Vagina (tissue), 2 donors: ENCODE data around the gene MMP7.

Experiments used
- POLR2A ChIP-seq, 2 donors: fragments of 450-650 bp; IDR thresholded peaks; one replicate each; pipeline ENCODE4 v1.6.1; 2017; ENCODE audit warnings: antibody characterized with exemption in 2 of 2, mild to moderate bottlenecking in 2 of 2, moderate library complexity in 2 of 2
- POLR2AphosphoS5 ChIP-seq, 2 donors: sonication (generic); formaldehyde crosslinking; IDR thresholded peaks; one replicate each; pipeline ENCODE4 v1.9.0; 2017; ENCODE audit warnings: antibody characterized with exemption in 2 of 2, mild to moderate bottlenecking in 2 of 2, low read depth in 1 of 2; ENCODE audit not compliant: insufficient read depth in 1 of 2
- TF ChIP-seq, protein P1 (sequence below), 3 experiments: fragments of 450-650 bp in 2 of 3; fragments of 200-600 bp in 1 of 3; sonication (generic) in 1 of 3; IDR thresholded peaks; one replicate each; pipeline ENCODE4 v1.5.1; 2017 to 2019; ENCODE audit warnings: antibody characterized with exemption in 3 of 3, mild to moderate bottlenecking in 2 of 3, moderate library complexity in 2 of 3

- no peak for TF ChIP-seq POLR2A (IDR thresholded peaks at IDR 0.05)
- TF ChIP-seq, protein P1, sequence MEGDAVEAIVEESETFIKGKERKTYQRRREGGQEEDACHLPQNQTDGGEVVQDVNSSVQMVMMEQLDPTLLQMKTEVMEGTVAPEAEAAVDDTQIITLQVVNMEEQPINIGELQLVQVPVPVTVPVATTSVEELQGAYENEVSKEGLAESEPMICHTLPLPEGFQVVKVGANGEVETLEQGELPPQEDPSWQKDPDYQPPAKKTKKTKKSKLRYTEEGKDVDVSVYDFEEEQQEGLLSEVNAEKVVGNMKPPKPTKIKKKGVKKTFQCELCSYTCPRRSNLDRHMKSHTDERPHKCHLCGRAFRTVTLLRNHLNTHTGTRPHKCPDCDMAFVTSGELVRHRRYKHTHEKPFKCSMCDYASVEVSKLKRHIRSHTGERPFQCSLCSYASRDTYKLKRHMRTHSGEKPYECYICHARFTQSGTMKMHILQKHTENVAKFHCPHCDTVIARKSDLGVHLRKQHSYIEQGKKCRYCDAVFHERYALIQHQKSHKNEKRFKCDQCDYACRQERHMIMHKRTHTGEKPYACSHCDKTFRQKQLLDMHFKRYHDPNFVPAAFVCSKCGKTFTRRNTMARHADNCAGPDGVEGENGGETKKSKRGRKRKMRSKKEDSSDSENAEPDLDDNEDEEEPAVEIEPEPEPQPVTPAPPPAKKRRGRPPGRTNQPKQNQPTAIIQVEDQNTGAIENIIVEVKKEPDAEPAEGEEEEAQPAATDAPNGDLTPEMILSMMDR (IDR thresholded peaks at IDR 0.05) = no peak
- no peak for TF ChIP-seq POLR2AphosphoS5 (IDR thresholded peaks at IDR 0.05; ENCODE audit: insufficient read depth in 1 of 2, low read depth in 1 of 2)
These were observed 33.5 kb downstream of the MMP7 start for GRCh38 chr11:102497061-102497460.
